OCI-LY7 (cell line): ENCODE data around the gene VSIR.

Experiments
- CTCF ChIP-seq: fragments of 200-600 bp; sonication (generic); conservative IDR thresholded peaks from 2 replicates; pipeline ENCODE4 v1.5.1; 2014; ENCODE audit warnings: mild to moderate bottlenecking, antibody characterized with exemption, low read length, moderate library complexity, mixed read lengths
- EZH2phosphoT487 ChIP-seq: fragments of 200-600 bp; sonication (generic); IDR thresholded peaks from 2 replicates; pipeline ENCODE4 v1.6.1; 2018; ENCODE audit warnings: low read depth, borderline replicate concordance, mild to moderate bottlenecking, mixed run types, antibody characterized with exemption, low read length, moderate library complexity, mixed read lengths

GRCh38 chr10:71763352-71764127 lies 9.8 kb downstream of the VSIR start:
- no peak for TF ChIP-seq CTCF
- no peak for TF ChIP-seq EZH2phosphoT487
